T-cell (primary cell): ENCODE data around the gene CAPN2. TPM values are rescaled to one million over a fixed set of nuclear protein-coding genes. Genes with fewer than 3 reads are reported as not detected.
A peak's percentile ranks its signal among the peaks of the same experiment; 100 is the strongest.
"Not testable (repeated sequence)": the region's sequence is repeated elsewhere in the genome, so short reads cannot be mapped to it uniquely, and the experiment has no call there.

Experiments used
- ATAC-seq, 4 experiments: fragments of 200-7000 bp in 3 of 4; fragments of 150-1000 bp in 1 of 4; cut with Tn5 transposase; replicated peaks in 1 of 4; 1 replicate in 3 of 4; 2 replicates in 1 of 4; pipeline ENCODE4 v1.10.0; 2021; ENCODE audit warnings: moderate library complexity in 3 of 4, mild to moderate bottlenecking in 2 of 4, moderate number of reproducible peaks in 1 of 4
- CTCF ChIA-PET, 2 donors: fragments of 300-600 bp; sonication (Branson Sonifier 250); formaldehyde crosslinking; loops; one replicate each; lab custom pipeline; 2022; ENCODE audit warnings: antibody characterized with exemption in 2 of 2; lab: Charles Lee
- POLR2A ChIA-PET, 2 donors: fragments of 300-600 bp; sonication (Branson Sonifier 250); formaldehyde crosslinking; loops; one replicate each; lab custom pipeline; 2022; ENCODE audit warnings: antibody characterized with exemption in 2 of 2; lab: Charles Lee
- DNase-seq, 35 experiments: peaks; one replicate each; pipeline versions ENCODE4 v3.0.0 to v3.0.0-alpha.2; 2013 to 2023
- H3K27ac ChIP-seq: one replicate; pipeline ENCODE4 v1.5.1; 2013; ENCODE audit warnings: low read length
- H3K27me3 ChIP-seq, 2 experiments: replicated peaks in 1 of 2; 1 replicate in 1 of 2; 2 replicates in 1 of 2; pipeline versions ENCODE4 v1.6.1 to v1.7.0; 2013; ENCODE audit warnings: low read length in 1 of 2, mixed read lengths in 1 of 2; ENCODE audit not compliant: control insufficient read depth in 2 of 2, insufficient read depth in 2 of 2; ENCODE audit errors: extremely low read depth in 1 of 2
- H3K36me3 ChIP-seq, 2 donors: 1 replicate in 1 of 2; 2 replicates in 1 of 2; pipeline versions ENCODE4 v1.6.1 to v1.7.0; 2013; ENCODE audit warnings: low read length in 1 of 2; ENCODE audit not compliant: control insufficient read depth in 2 of 2, insufficient read depth in 1 of 2; ENCODE audit errors: extremely low read depth in 1 of 2
- H3K4me1 ChIP-seq, 2 experiments: 1 replicate in 1 of 2; 2 replicates in 1 of 2; pipeline versions ENCODE4 v1.6.1 to v1.7.0; 2013; ENCODE audit warnings: low read length in 2 of 2, mixed read lengths in 1 of 2; ENCODE audit not compliant: insufficient read depth in 2 of 2, control insufficient read depth in 1 of 2; ENCODE audit errors: extremely low read depth in 1 of 2
- H3K4me3 ChIP-seq, 2 donors: 1 replicate in 1 of 2; 2 replicates in 1 of 2; pipeline versions ENCODE4 v1.5.1 to v1.7.0; 2013; ENCODE audit warnings: mild to moderate bottlenecking in 2 of 2, low read length in 1 of 2, moderate library complexity in 1 of 2; ENCODE audit not compliant: control insufficient read depth in 1 of 2; ENCODE audit errors: extremely low read depth in 1 of 2
- H3K9me3 ChIP-seq: 2 replicates; pipeline ENCODE4 v1.7.0; 2013
- H3K27ac Mint-ChIP-seq, 2 donors: one replicate each; pipeline ENCODE4 v1.8.0; 2020 to 2021; ENCODE audit warnings: mild to moderate bottlenecking in 2 of 2, mixed read lengths in 2 of 2
- H3K27me3 Mint-ChIP-seq, 2 donors: one replicate each; pipeline ENCODE4 v1.8.0; 2021 to 2022; ENCODE audit warnings: mixed read lengths in 2 of 2
- H3K36me3 Mint-ChIP-seq: one replicate; pipeline ENCODE4 v1.8.0; 2021; ENCODE audit warnings: mixed read lengths
- H3K4me1 Mint-ChIP-seq, 3 donors: one replicate each; pipeline ENCODE4 v1.8.0; 2020 to 2022; ENCODE audit warnings: mixed read lengths in 3 of 3, mild to moderate bottlenecking in 1 of 3
- H3K4me3 Mint-ChIP-seq, 3 donors: one replicate each; pipeline ENCODE4 v1.8.0; 2020 to 2022; ENCODE audit warnings: mild to moderate bottlenecking in 3 of 3, mixed read lengths in 3 of 3, moderate library complexity in 3 of 3
- H3K9me3 Mint-ChIP-seq, 3 donors: one replicate each; pipeline ENCODE4 v1.8.0; 2020 to 2022; ENCODE audit warnings: mixed read lengths in 3 of 3
- WGBS: methylation state at CpG from one replicate; pipeline ENCODE4 v1.1.5; 2013; ENCODE audit warnings: missing lambda C conversion rate; ENCODE audit not compliant: insufficient coverage; 5-methylcytosine and 5-hydroxymethylcytosine counted together
- total RNA-seq, 35 experiments: library from RNA in 6 of 35; stranded (reverse) in 6 of 35; fragments of 120-200 nt in 1 of 35; gene quantifications; one replicate each; pipeline versions ENCODE4 v1.2.1 to v1.2.4 and lab custom pipeline; 2013 to 2026

Gene CAPN2
- total RNA-seq, 5 donors from 2014 or later (not counting 1 experiment from before 2014, with no cell fraction given): 146 to 206 (median 169) TPM

- Histone ChIP-seq H3K4me1 (no peaks in the 10 kb centered on the region), H3K4me3 (no peak overlapping the region), H3K36me3 (peaks cover 31 to 73% of the 10 kb centered on the region in 2 donors), H3K27ac (no peak overlapping the region), H3K9me3 (no peaks in the 10 kb centered on the region), H3K27me3 (no peaks in the 10 kb centered on the region)
- 80% methylated on average over 1 of the region's 4 CpGs for WGBS
- Mint-ChIP-seq H3K27ac (no peak overlapping the region), H3K9me3 (no peaks in the 10 kb centered on the region), H3K4me1 (peaks cover 0 to 5% (median 0%) of the 10 kb centered on the region in 3 donors), H3K27me3 (no peaks in the 10 kb centered on the region), H3K36me3 (peaks cover 67% of the 10 kb centered on the region), H3K4me3 (no peak overlapping the region)
- DNase-seq (no peak), ATAC-seq (no peak)
- CTCF ChIA-PET: interaction anchor here (0.9 to 1.1 kb wide), 2 partner anchors 10 to 29 kb away, joined by 3 to 5 read pairs; no protein-coding TSS in a partner anchor
- POLR2A ChIA-PET: interaction anchor here in 1 of 2 donors (0.7 kb wide), 1 partner anchor 350 kb away, joined by 3 read pairs; no protein-coding TSS in a partner anchor
Observed at GRCh38 chr1:223802602-223803001, 90.3 kb downstream of the CAPN2 start.

GRCh38 chr1:223803211-223803610 lies 90.9 kb downstream of the CAPN2 start:
- peaks cover 30 to 67% of the 10 kb centered on the region in 2 donors for H3K36me3 ChIP-seq
- H3K27me3 Mint-ChIP-seq: no peaks in the 10 kb centered on the region
- no peak overlapping the region for H3K4me3 Mint-ChIP-seq
- H3K27me3 ChIP-seq: no peaks in the 10 kb centered on the region
- no peaks in the 10 kb centered on the region for H3K9me3 ChIP-seq
- H3K9me3 Mint-ChIP-seq: no peaks in the 10 kb centered on the region
- peaks cover 65% of the 10 kb centered on the region for H3K36me3 Mint-ChIP-seq
- DNase-seq (no peak), ATAC-seq (no peak)
- H3K4me3 ChIP-seq: no peak overlapping the region
- H3K27ac Mint-ChIP-seq: no peak overlapping the region
- H3K4me1 Mint-ChIP-seq: peaks cover 0 to 5% (median 0%) of the 10 kb centered on the region in 3 donors
- no peaks in the 10 kb centered on the region for H3K4me1 ChIP-seq
- H3K27ac ChIP-seq: no peak overlapping the region
- WGBS: 90% methylated on average over 4 of the region's 7 CpGs
- CTCF ChIA-PET: interaction anchor here (0.6 to 1.1 kb wide), 3 partner anchors 9 to 338 kb away, joined by 3 to 5 read pairs (median 3); no protein-coding TSS in a partner anchor
- POLR2A ChIA-PET: no interaction called here

- H3K4me3 ChIP-seq, DNase-seq, POLR2A ChIA-PET, ATAC-seq, H3K27ac ChIP-seq, H3K27me3 ChIP-seq, CTCF ChIA-PET, H3K27me3 Mint-ChIP-seq, H3K4me3 Mint-ChIP-seq, H3K9me3 Mint-ChIP-seq, H3K27ac Mint-ChIP-seq, H3K9me3 ChIP-seq: not testable (repeated sequence)
- WGBS: no CpG with 5 or more reads among the region's 4 CpGs
- peaks cover 54% of the 10 kb centered on the region for H3K36me3 Mint-ChIP-seq
- peaks cover 22 to 27% (median 25%) of the 10 kb centered on the region in 3 donors for H3K4me1 Mint-ChIP-seq
- H3K36me3 ChIP-seq: peaks cover 7 to 47% of the 10 kb centered on the region in 2 donors
- H3K4me1 ChIP-seq: peaks cover 10 to 11% of the 10 kb centered on the region in 2 experiments
Observed at GRCh38 chr1:223809905-223810304, 97.6 kb downstream of the CAPN2 start.

GRCh38 chr1:223810586-223810985 lies 98.2 kb downstream of the CAPN2 start:
- H3K9me3 ChIP-seq: no peaks in the 10 kb centered on the region
- H3K27ac ChIP-seq: no peak overlapping the region
- H3K27me3 Mint-ChIP-seq: no peaks in the 10 kb centered on the region
- no peak overlapping the region for H3K27ac Mint-ChIP-seq
- WGBS: no CpG with 5 or more reads among the region's 2 CpGs
- H3K9me3 Mint-ChIP-seq: no peaks in the 10 kb centered on the region
- peaks cover 11 to 12% of the 10 kb centered on the region in 2 experiments for H3K4me1 ChIP-seq
- no peak overlapping the region for H3K4me3 ChIP-seq
- POLR2A ChIA-PET: interaction anchor here in 1 of 2 donors (0.7 kb wide), 1 partner anchor 187 kb away, joined by 3 read pairs; no protein-coding TSS in a partner anchor
- no peak for DNase-seq
- H3K36me3 ChIP-seq: peaks cover 7 to 49% of the 10 kb centered on the region in 2 donors
- H3K27me3 ChIP-seq: no peaks in the 10 kb centered on the region
- CTCF ChIA-PET: interaction anchor here in 1 of 2 donors (0.6 to 1.8 kb wide), 6 partner anchors 14 to 240 kb away, joined by 3 to 10 read pairs (median 4); no protein-coding TSS in a partner anchor
- no peak for ATAC-seq
- H3K4me1 Mint-ChIP-seq: peaks cover 29 to 34% (median 32%) of the 10 kb centered on the region in 3 donors
- H3K4me3 Mint-ChIP-seq: no peak overlapping the region
- peaks cover 58% of the 10 kb centered on the region for H3K36me3 Mint-ChIP-seq

- no peaks in the 10 kb centered on the region for H3K9me3 ChIP-seq
- H3K4me1 Mint-ChIP-seq: peaks cover 34 to 41% (median 39%) of the 10 kb centered on the region in 3 donors
- no peaks in the 10 kb centered on the region for H3K27me3 ChIP-seq
- DNase-seq (peak in 1 of 35 experiments; percentile 62), ATAC-seq (peak in 3 of 4 experiments; percentile 51 to 62 (median 57))
- no peak overlapping the region for H3K4me3 Mint-ChIP-seq
- no CpG with 5 or more reads among the region's 3 CpGs for WGBS
- H3K4me1 ChIP-seq: peaks cover 11 to 14% of the 10 kb centered on the region in 2 experiments
- POLR2A ChIA-PET: interaction anchor here (0.7 to 1.0 kb wide), 3 partner anchors 13 to 30 kb away, joined by 3 to 6 read pairs (median 3); no protein-coding TSS in a partner anchor
- H3K36me3 Mint-ChIP-seq: peaks cover 55% of the 10 kb centered on the region
- CTCF ChIA-PET: interaction anchor here (0.5 to 2.3 kb wide), 16 partner anchors 8 to 540 kb away, joined by 3 to 11 read pairs (median 5); partner anchors contain the start of gene TP53BP2 (in 1 of the 2)
- no peak overlapping the region for H3K27ac ChIP-seq
- no peak overlapping the region for H3K4me3 ChIP-seq
- H3K36me3 ChIP-seq: peaks cover under 1 to 40% of the 10 kb centered on the region in 2 donors
- H3K9me3 Mint-ChIP-seq: no peaks in the 10 kb centered on the region
- H3K27me3 Mint-ChIP-seq: no peaks in the 10 kb centered on the region
- H3K27ac Mint-ChIP-seq: peak overlapping the region; percentile 2 to 44
Observed at GRCh38 chr1:223811634-223812101, 99.3 kb downstream of the CAPN2 start.

GRCh38 chr1:223813645-223814044 lies 101.3 kb downstream of the CAPN2 start:
- Mint-ChIP-seq H3K4me1 (peaks cover 34 to 46% (median 42%) of the 10 kb centered on the region in 3 donors), H3K27me3 (no peaks in the 10 kb centered on the region), H3K4me3 (peak overlapping the region in 1 of 3 donors; percentile 53), H3K36me3 (peaks cover 46% of the 10 kb centered on the region), H3K27ac (peak overlapping the region; percentile 80 to 90), H3K9me3 (no peaks in the 10 kb centered on the region)
- ChIA-PET POLR2A (no interaction called here), CTCF (no interaction called here)
- Histone ChIP-seq H3K4me3 (no peak overlapping the region), H3K36me3 (peaks cover 0 to 38% of the 10 kb centered on the region in 2 donors), H3K27me3 (no peaks in the 10 kb centered on the region), H3K27ac (no peak overlapping the region), H3K9me3 (no peaks in the 10 kb centered on the region), H3K4me1 (peaks cover 11 to 14% of the 10 kb centered on the region in 2 experiments)
- DNase-seq (no peak), ATAC-seq (no peak)
